ENCODE results near the gene RNASE8. TPM values are rescaled to one million over a fixed set of nuclear protein-coding genes. Genes with fewer than 3 reads are reported as not detected.

The RNASE8 gene
- total RNA-seq, 1 experiment from 2014 or later, result not detected

DNA sequence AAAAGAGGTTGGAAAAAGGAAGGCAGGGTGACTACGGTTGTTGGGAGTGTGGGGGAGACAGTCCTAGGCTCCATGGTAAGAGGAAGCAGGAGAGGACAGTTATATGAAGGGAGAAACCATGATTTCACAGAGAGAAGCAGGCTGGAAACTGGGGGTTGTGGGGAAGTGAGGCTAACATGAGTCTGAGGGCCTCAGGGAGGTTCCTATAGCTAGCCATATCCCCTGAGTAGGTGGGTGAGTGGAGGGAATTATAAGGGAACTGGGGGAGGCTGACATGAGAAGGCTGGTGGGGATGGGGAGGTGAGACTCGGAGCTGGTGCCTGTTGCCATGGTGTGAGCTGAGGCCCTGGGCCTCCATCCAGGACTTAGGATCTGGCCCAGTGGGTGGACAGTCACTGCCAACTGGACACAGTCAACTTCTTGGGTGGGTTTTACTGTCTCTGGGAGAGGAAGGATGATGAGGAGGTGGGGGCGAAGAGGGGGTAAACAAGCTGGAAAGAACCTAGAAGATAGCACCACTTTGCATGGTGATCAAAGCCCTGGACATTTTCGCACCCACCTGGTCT, 24.4 kb upstream of the RNASE8 start:
- DNase-seq, result no peak
- no peak overlapping the region for H3K4me3 ChIP-seq (ENCODE audit: low read depth, low read length)
- no peak overlapping the region for H3K27ac Mint-ChIP-seq (ENCODE audit: unreplicated experiment)
- TF ChIP-seq, protein P1, sequence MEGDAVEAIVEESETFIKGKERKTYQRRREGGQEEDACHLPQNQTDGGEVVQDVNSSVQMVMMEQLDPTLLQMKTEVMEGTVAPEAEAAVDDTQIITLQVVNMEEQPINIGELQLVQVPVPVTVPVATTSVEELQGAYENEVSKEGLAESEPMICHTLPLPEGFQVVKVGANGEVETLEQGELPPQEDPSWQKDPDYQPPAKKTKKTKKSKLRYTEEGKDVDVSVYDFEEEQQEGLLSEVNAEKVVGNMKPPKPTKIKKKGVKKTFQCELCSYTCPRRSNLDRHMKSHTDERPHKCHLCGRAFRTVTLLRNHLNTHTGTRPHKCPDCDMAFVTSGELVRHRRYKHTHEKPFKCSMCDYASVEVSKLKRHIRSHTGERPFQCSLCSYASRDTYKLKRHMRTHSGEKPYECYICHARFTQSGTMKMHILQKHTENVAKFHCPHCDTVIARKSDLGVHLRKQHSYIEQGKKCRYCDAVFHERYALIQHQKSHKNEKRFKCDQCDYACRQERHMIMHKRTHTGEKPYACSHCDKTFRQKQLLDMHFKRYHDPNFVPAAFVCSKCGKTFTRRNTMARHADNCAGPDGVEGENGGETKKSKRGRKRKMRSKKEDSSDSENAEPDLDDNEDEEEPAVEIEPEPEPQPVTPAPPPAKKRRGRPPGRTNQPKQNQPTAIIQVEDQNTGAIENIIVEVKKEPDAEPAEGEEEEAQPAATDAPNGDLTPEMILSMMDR (IDR thresholded peaks at IDR 0.05; ENCODE audit: insufficient read depth in 1 of 2, low read depth in 1 of 2, low read length in 1 of 2, severe bottlenecking in 1 of 2, unreplicated experiment in 1 of 2), result no peak
- no peaks in the 10 kb centered on the region for H3K27me3 ChIP-seq (replicated peaks; ENCODE audit: control insufficient read depth, insufficient read depth, low read length)
- no peak overlapping the region for H3K4me3 Mint-ChIP-seq (ENCODE audit: unreplicated experiment)
- H3K9me3 Mint-ChIP-seq (ENCODE audit: unreplicated experiment), result no peaks in the 10 kb centered on the region
- peaks cover 6% of the 10 kb centered on the region for H3K4me1 ChIP-seq
- intact Hi-C loops (cut with micrococcal nuclease; ENCODE audit: unreplicated experiment), result no loop called here
- ChIA-PET POLR2A (no interaction called here), CTCF (interaction anchor here (0.5 to 1.5 kb wide), 3 partner anchors 18 to 213 kb away, joined by 3 to 8 read pairs (median 3); no protein-coding TSS in a partner anchor)
- no TSS peak for BruUV-seq (replicated peaks)
- peaks cover 5% of the 10 kb centered on the region for H3K4me1 Mint-ChIP-seq (ENCODE audit: low read depth, unreplicated experiment)
- no peaks in the 10 kb centered on the region for H3K36me3 ChIP-seq (ENCODE audit: control insufficient read depth, insufficient read depth, low read length)
- no peaks in the 10 kb centered on the region for H3K9me3 ChIP-seq
- H3K36me3 Mint-ChIP-seq (ENCODE audit: insufficient read depth, unreplicated experiment), result no peaks in the 10 kb centered on the region
- H3K27me3 Mint-ChIP-seq (ENCODE audit: insufficient read depth, unreplicated experiment), result no peaks in the 10 kb centered on the region

DNA sequence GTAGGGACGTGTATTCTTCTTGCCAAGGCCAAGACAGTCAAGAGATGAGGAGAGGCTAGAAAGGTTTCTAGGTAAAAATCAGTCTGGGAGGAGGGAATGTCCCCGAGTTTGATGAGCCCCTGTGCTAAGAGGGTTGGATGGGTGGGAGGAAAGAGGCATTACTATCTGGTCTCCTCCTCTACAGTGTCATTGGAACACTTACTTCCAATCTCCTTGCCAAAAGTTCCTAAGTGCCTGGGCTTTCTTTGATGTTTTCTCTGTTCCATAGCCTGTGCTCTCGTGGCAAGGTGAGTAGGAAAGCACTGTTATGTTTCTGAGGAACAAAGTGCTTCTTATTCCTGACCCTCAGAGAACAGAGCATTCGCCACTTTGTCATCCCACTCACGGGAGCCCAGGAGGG, 22.9 kb upstream of the RNASE8 start, which contains the start of gene RNASE13:
TSS of gene RNASE13 (minus strand) at position 101 of the 400 bp plus-strand sequence. CDS start 519 bp downstream, outside the sequence.
- Histone ChIP-seq H3K9me3 (no peaks in the 10 kb centered on the region), H3K4me3 (ENCODE audit: low read depth, low read length) (no peak within 1 kb of the TSS), H3K36me3 (ENCODE audit: control insufficient read depth, insufficient read depth, low read length) (no peaks in the 10 kb centered on the region), H3K4me1 (peaks cover 21% of the 10 kb centered on the region), H3K27me3 (replicated peaks; ENCODE audit: control insufficient read depth, insufficient read depth, low read length) (no peaks in the 10 kb centered on the region)
- no peaks in the 10 kb centered on the region for H3K27me3 Mint-ChIP-seq (ENCODE audit: insufficient read depth, unreplicated experiment)
- BruUV-seq (replicated peaks), result no TSS peak
- H3K9me3 Mint-ChIP-seq (ENCODE audit: unreplicated experiment), result no peaks in the 10 kb centered on the region
- ChIA-PET CTCF (interaction anchor here (2.1 kb wide), 1 partner anchor 20 kb away, joined by 12 read pairs; no protein-coding TSS in a partner anchor), POLR2A (no interaction called here)
- TF ChIP-seq, protein P1 (IDR thresholded peaks at IDR 0.05; ENCODE audit: insufficient read depth in 1 of 2, low read depth in 1 of 2, low read length in 1 of 2, severe bottlenecking in 1 of 2, unreplicated experiment in 1 of 2), result no peak
- H3K4me3 Mint-ChIP-seq (ENCODE audit: unreplicated experiment), result no peak within 1 kb of the TSS
- no peak for DNase-seq
- H3K36me3 Mint-ChIP-seq (ENCODE audit: insufficient read depth, unreplicated experiment), result no peaks in the 10 kb centered on the region
- peaks cover 20% of the 10 kb centered on the region for H3K4me1 Mint-ChIP-seq (ENCODE audit: low read depth, unreplicated experiment)
- H3K27ac Mint-ChIP-seq (ENCODE audit: unreplicated experiment), result no peak within 1 kb of the TSS
- intact Hi-C loops (cut with micrococcal nuclease; ENCODE audit: unreplicated experiment), result no loop called here

DNA sequence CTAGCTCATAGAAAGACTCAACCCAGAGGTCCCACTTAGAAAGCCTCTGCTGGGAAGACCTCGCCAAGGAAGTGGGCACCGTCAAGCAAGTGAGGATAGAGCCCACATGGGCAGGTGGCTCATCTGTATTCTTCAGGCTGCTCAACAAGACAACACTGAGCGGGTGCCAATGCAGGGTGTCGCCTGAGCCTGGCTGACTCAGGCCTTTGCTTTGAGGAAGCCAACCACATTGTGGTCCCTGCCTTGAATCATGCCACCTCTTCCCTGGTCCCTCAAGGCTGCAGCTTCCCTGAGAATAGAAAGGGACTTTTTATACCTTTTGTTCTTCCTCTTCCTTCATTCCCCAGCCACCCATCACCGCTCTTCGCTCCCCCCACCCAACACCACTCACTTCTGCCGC, 20.9 kb upstream of the RNASE8 start:
- intact Hi-C loops (cut with micrococcal nuclease; ENCODE audit: unreplicated experiment), result no loop called here
- TF ChIP-seq, protein P1 (IDR thresholded peaks at IDR 0.05; ENCODE audit: insufficient read depth in 1 of 2, low read depth in 1 of 2, low read length in 1 of 2, severe bottlenecking in 1 of 2, unreplicated experiment in 1 of 2), result no peak
- no peaks in the 10 kb centered on the region for H3K36me3 Mint-ChIP-seq (ENCODE audit: insufficient read depth, unreplicated experiment)
- Histone ChIP-seq H3K4me1 (peaks cover 24% of the 10 kb centered on the region), H3K27me3 (replicated peaks; ENCODE audit: control insufficient read depth, insufficient read depth, low read length) (no peaks in the 10 kb centered on the region), H3K4me3 (ENCODE audit: low read depth, low read length) (no peak overlapping the region), H3K36me3 (ENCODE audit: control insufficient read depth, insufficient read depth, low read length) (no peaks in the 10 kb centered on the region), H3K9me3 (no peaks in the 10 kb centered on the region)
- no peaks in the 10 kb centered on the region for H3K27me3 Mint-ChIP-seq (ENCODE audit: insufficient read depth, unreplicated experiment)
- peaks cover 21% of the 10 kb centered on the region for H3K4me1 Mint-ChIP-seq (ENCODE audit: low read depth, unreplicated experiment)
- no peak overlapping the region for H3K27ac Mint-ChIP-seq (ENCODE audit: unreplicated experiment)
- ChIA-PET CTCF (interaction anchor here (0.6 to 1.4 kb wide), 3 partner anchors 22 to 335 kb away, joined by 3 to 5 read pairs (median 4); no protein-coding TSS in a partner anchor), POLR2A (no interaction called here)
- H3K4me3 Mint-ChIP-seq (ENCODE audit: unreplicated experiment), result no peak overlapping the region
- no peaks in the 10 kb centered on the region for H3K9me3 Mint-ChIP-seq (ENCODE audit: unreplicated experiment)
- BruUV-seq (replicated peaks), result no TSS peak
- no peak for DNase-seq

Data from Caco-2 (cell line).